Measurements from ENCODE around the gene CXCR1.

GRCh38 chr2:218166791-218167190, at the start of gene CXCR1:
- TF ChIP-seq POLR2AphosphoS5 (IDR thresholded peaks at IDR 0.05; ENCODE audit: low read depth, low read length), result no peak
- TF ChIP-seq SIN3A (IDR thresholded peaks at IDR 0.05; ENCODE audit: borderline replicate concordance, insufficient read depth, low read length), result no peak
- no peak for TF ChIP-seq TAF1 (IDR thresholded peaks at IDR 0.05; ENCODE audit: borderline replicate concordance, insufficient read depth, low read length)
- TF ChIP-seq REST (IDR thresholded peaks at IDR 0.05; ENCODE audit: insufficient read depth in 1 of 2, low read depth in 2 of 2, low read length in 2 of 2), result no peak

Measured in PFSK-1 (cell line).